ENCODE data around the gene XYLT2. TPM values are rescaled to one million over a fixed set of nuclear protein-coding genes. Genes with fewer than 3 reads are reported as not detected.

Gene XYLT2
- total RNA-seq, 2 donors from 2014 or later: 54.1 to 65.9 TPM

GRCh38 chr17:50330151-50330775 is 15.7 kb upstream of the XYLT2 start:
- H3K36me3 ChIP-seq (ENCODE audit: control insufficient read depth, insufficient read depth, low read length): no peaks in the 10 kb centered on the region
- peaks cover 27% of the 10 kb centered on the region for H3K4me1 Mint-ChIP-seq
- no peak overlapping the region for H3K27ac ChIP-seq (ENCODE audit: low read depth, low read length)
- H3K9me3 ChIP-seq (ENCODE audit: control insufficient read depth, low read length): no peaks in the 10 kb centered on the region
- no peak overlapping the region for H3K9ac ChIP-seq (ENCODE audit: extremely low read depth, low read length, poor library complexity, severe bottlenecking)
- H3K27ac Mint-ChIP-seq: no peak overlapping the region
- H3K4me3 ChIP-seq (ENCODE audit: low read length): no peak overlapping the region
- no peak for TF ChIP-seq CTCF (conservative IDR thresholded peaks at IDR 0.05)
- peaks cover 5% of the 10 kb centered on the region for H3K4me1 ChIP-seq (ENCODE audit: control insufficient read depth, insufficient read depth, low read length)
- H3K9me3 Mint-ChIP-seq: no peaks in the 10 kb centered on the region
- no peaks in the 10 kb centered on the region for H3K27me3 Mint-ChIP-seq (ENCODE audit: insufficient read depth)
- 95% methylated on average over 11 of the region's 11 CpGs for WGBS, 2 experiments (ENCODE audit: insufficient coverage in 1 of 2, insufficient read length in 1 of 2)
- no peak overlapping the region for H3K4me3 Mint-ChIP-seq
- no peaks in the 10 kb centered on the region for H3K27me3 ChIP-seq (ENCODE audit: control insufficient read depth, insufficient read depth, low read length, poor library complexity, severe bottlenecking)
- DNase-seq: peak; percentile 44
- no peaks in the 10 kb centered on the region for H3K36me3 Mint-ChIP-seq (ENCODE audit: low read depth)

GRCh38 chr17:50331085-50331791 is 14.7 kb upstream of the XYLT2 start:
- no peak for TF ChIP-seq CTCF (conservative IDR thresholded peaks at IDR 0.05)
- WGBS, 2 experiments (ENCODE audit: insufficient coverage in 1 of 2, insufficient read length in 1 of 2): 88 to 98% methylated on average over 4 of the region's 4 CpGs
- Mint-ChIP-seq H3K4me3 (no peak overlapping the region), H3K27me3 (ENCODE audit: insufficient read depth) (no peaks in the 10 kb centered on the region), H3K4me1 (peaks cover 23% of the 10 kb centered on the region), H3K9me3 (no peaks in the 10 kb centered on the region), H3K27ac (no peak overlapping the region), H3K36me3 (ENCODE audit: low read depth) (no peaks in the 10 kb centered on the region)
- no peak overlapping the region for H3K4me3 ChIP-seq (ENCODE audit: low read length)
- DNase-seq: peak; percentile 28
- no peaks in the 10 kb centered on the region for H3K9me3 ChIP-seq (ENCODE audit: control insufficient read depth, low read length)
- H3K4me1 ChIP-seq (ENCODE audit: control insufficient read depth, insufficient read depth, low read length): peaks cover 5% of the 10 kb centered on the region
- no peaks in the 10 kb centered on the region for H3K27me3 ChIP-seq (ENCODE audit: control insufficient read depth, insufficient read depth, low read length, poor library complexity, severe bottlenecking)
- H3K9ac ChIP-seq (ENCODE audit: extremely low read depth, low read length, poor library complexity, severe bottlenecking): no peak overlapping the region
- no peak overlapping the region for H3K27ac ChIP-seq (ENCODE audit: low read depth, low read length)
- no peaks in the 10 kb centered on the region for H3K36me3 ChIP-seq (ENCODE audit: control insufficient read depth, insufficient read depth, low read length)

- no peaks in the 10 kb centered on the region for H3K27me3 Mint-ChIP-seq (ENCODE audit: insufficient read depth)
- Histone ChIP-seq H3K27me3 (ENCODE audit: control insufficient read depth, insufficient read depth, low read length, poor library complexity, severe bottlenecking) (no peaks in the 10 kb centered on the region), H3K27ac (ENCODE audit: low read depth, low read length) (no peak overlapping the region), H3K36me3 (ENCODE audit: control insufficient read depth, insufficient read depth, low read length) (no peaks in the 10 kb centered on the region), H3K9me3 (ENCODE audit: control insufficient read depth, low read length) (peaks cover 1% of the 10 kb centered on the region), H3K9ac (ENCODE audit: extremely low read depth, low read length, poor library complexity, severe bottlenecking) (no peak overlapping the region), H3K4me3 (ENCODE audit: low read length) (no peak overlapping the region), H3K4me1 (ENCODE audit: control insufficient read depth, insufficient read depth, low read length) (peaks cover 5% of the 10 kb centered on the region)
- 87 to 91% methylated on average over 6 of the region's 6 CpGs for WGBS, 2 experiments (ENCODE audit: insufficient coverage in 1 of 2, insufficient read length in 1 of 2)
- no peak for DNase-seq
- H3K4me1 Mint-ChIP-seq: peaks cover 17% of the 10 kb centered on the region
- H3K36me3 Mint-ChIP-seq (ENCODE audit: low read depth): no peaks in the 10 kb centered on the region
- H3K9me3 Mint-ChIP-seq: no peaks in the 10 kb centered on the region
- H3K27ac Mint-ChIP-seq: no peak overlapping the region
- no peak for TF ChIP-seq CTCF (conservative IDR thresholded peaks at IDR 0.05)
- H3K4me3 Mint-ChIP-seq: no peak overlapping the region
Measured at GRCh38 chr17:50332196-50332595, 13.7 kb upstream of the XYLT2 start.

Data from endodermal cell (in vitro differentiated cells).